ENCODE results near the gene CA14.

GRCh38 chr1:150233359-150234308 is 23.9 kb upstream of the CA14 start:
- TF ChIP-seq CTCF (conservative IDR thresholded peaks at IDR 0.05; ENCODE audit: low read depth in 2 of 2) (no peak), EZH2 (IDR thresholded peaks at IDR 0.05; ENCODE audit: low read depth, unreplicated experiment) (no peak), POLR2AphosphoS5 (IDR thresholded peaks at IDR 0.05; ENCODE audit: low read depth) (no peak), EZH2phosphoT487 (IDR thresholded peaks at IDR 0.05; ENCODE audit: unreplicated experiment) (no peak), JUNB (IDR thresholded peaks at IDR 0.05; ENCODE audit: unreplicated experiment) (no peak), ZNF331 (CRISPR knock-in tag; IDR thresholded peaks at IDR 0.05; ENCODE audit: low read depth) (no peak), CREB1 (CRISPR knock-in tag; IDR thresholded peaks at IDR 0.05; ENCODE audit: low read depth) (no peak), REST (IDR thresholded peaks at IDR 0.05; ENCODE audit: unreplicated experiment) (no peak), NANOG (IDR thresholded peaks at IDR 0.05; ENCODE audit: borderline replicate concordance) (no peak)
